SKM-1 treated with dmso at 0.1 percent for 144 hours (cell line): Measurements from ENCODE around the gene TAT.
"Not testable (repeated sequence)": the region's sequence is repeated elsewhere in the genome, so short reads cannot be mapped to it uniquely, and the experiment has no call there.

Source experiments
- DNase-seq: peaks from one replicate; lab custom pipeline; 2025; ENCODE audit not compliant: unreplicated experiment; lab: John Stamatoyannopoulos, UW

The TAT gene

GRCh38 chr16:71576971-71577370 lies at the start of gene TAT:
Gene TAT, minus strand, starts transcription at chr16:71577092. Its CDS starts 677 bp downstream, at chr16:71576415.
- no peak for DNase-seq

- no peak for DNase-seq
These were observed 49.3 kb upstream of the TAT start, which contains the start of gene MARVELD3 for GRCh38 chr16:71626018-71626857. Gene MARVELD3, plus strand, starts transcription at chr16:71626184. Its CDS starts 46 bp downstream, at chr16:71626230.

GRCh38 chr16:71625113-71625850 lies 48.4 kb upstream of the TAT start:
- no peak for DNase-seq

GRCh38 chr16:71623597-71623996 lies 46.7 kb upstream of the TAT start:
- DNase-seq = no peak

- no peak for DNase-seq
These were observed 45.2 kb upstream of the TAT start for GRCh38 chr16:71622088-71622487.

GRCh38 chr16:71618429-71618828 lies 41.5 kb upstream of the TAT start:
- no peak for DNase-seq

GRCh38 chr16:71614956-71615355 lies 38.1 kb upstream of the TAT start:
- not testable (repeated sequence) for DNase-seq

- DNase-seq = peak; percentile 58
These were observed 34.3 kb upstream of the TAT start for GRCh38 chr16:71610936-71611871.

- DNase-seq = no peak
These were observed 33.6 kb upstream of the TAT start for GRCh38 chr16:71610447-71610846.

- DNase-seq = no peak
These were observed 32.2 kb upstream of the TAT start for GRCh38 chr16:71609066-71609465.

- no peak for DNase-seq
These were observed 23.9 kb upstream of the TAT start for GRCh38 chr16:71600822-71601221.

GRCh38 chr16:71598426-71598825 lies 21.5 kb upstream of the TAT start:
- DNase-seq = not testable (repeated sequence)

- DNase-seq = not testable (repeated sequence)
These were observed 18.5 kb upstream of the TAT start for GRCh38 chr16:71595340-71595826.

GRCh38 chr16:71594000-71594646 lies 17.2 kb upstream of the TAT start:
- DNase-seq = no peak

- DNase-seq = no peak
These were observed 16.4 kb upstream of the TAT start for GRCh38 chr16:71593048-71593999.

- DNase-seq = no peak
These were observed 15.0 kb upstream of the TAT start for GRCh38 chr16:71591917-71592316.

- DNase-seq = no peak
These were observed 13.7 kb upstream of the TAT start for GRCh38 chr16:71590584-71590983.

- not testable (repeated sequence) for DNase-seq
These were observed 13.2 kb upstream of the TAT start for GRCh38 chr16:71590071-71590470.

- DNase-seq = not testable (repeated sequence)
These were observed 12.4 kb upstream of the TAT start for GRCh38 chr16:71589334-71589733.
